GM12878 (cell line): ENCODE data around the gene TTC23.

Source experiments
- CTCF ChIP-seq, 3 experiments: IDR thresholded peaks in 2 of 3; conservative IDR thresholded peaks in 1 of 3; 2 replicates each; pipeline ENCODE4 v1.5.1; 2011; ENCODE audit warnings: low read depth in 3 of 3, low read length in 3 of 3, mild to moderate bottlenecking in 3 of 3, control low read depth in 2 of 3, moderate library complexity in 2 of 3, inconsistent platforms in 1 of 3, mixed read lengths in 1 of 3; ENCODE audit not compliant: control insufficient read depth in 2 of 3, insufficient read depth in 1 of 3; ENCODE audit errors: extremely low read depth in 1 of 3
- JUND ChIP-seq: IDR thresholded peaks from 2 replicates; pipeline ENCODE4 v1.6.1; 2012; ENCODE audit warnings: low read depth, mild to moderate bottlenecking, low read length, improper control_type of control experiment, moderate library complexity
- NBN ChIP-seq: fragments of 450-650 bp; IDR thresholded peaks from 2 replicates; pipeline ENCODE4 v1.6.1; 2016
- NFYB ChIP-seq: IDR thresholded peaks from 2 replicates; pipeline ENCODE4 v1.6.1; 2011; ENCODE audit warnings: low read depth, mild to moderate bottlenecking, low read length, improper control_type of control experiment, moderate library complexity; ENCODE audit not compliant: insufficient read depth
- PAX8 ChIP-seq: fragments of 450-650 bp; IDR thresholded peaks from 2 replicates; pipeline ENCODE4 v1.6.1; 2017; ENCODE audit warnings: mild to moderate bottlenecking, moderate library complexity
- POLR2A ChIP-seq: IDR thresholded peaks from 2 replicates; pipeline ENCODE4 v1.6.1; 2011; ENCODE audit warnings: low read depth, mild to moderate bottlenecking, low read length
- PRDM15 ChIP-seq: fragments of 450-650 bp; formaldehyde crosslinking; IDR thresholded peaks from 2 replicates; pipeline ENCODE4 v1.4.0; 2020; ENCODE audit warnings: mild to moderate bottlenecking, moderate library complexity
- TARDBP ChIP-seq: IDR thresholded peaks from 2 replicates; pipeline ENCODE4 v1.6.1; 2016; ENCODE audit warnings: borderline replicate concordance
- TF ChIP-seq, protein P1 (sequence below): IDR thresholded peaks from 2 replicates; pipeline ENCODE4 v1.6.1; 2011; ENCODE audit warnings: mild to moderate bottlenecking, low read depth, low read length, moderate library complexity; ENCODE audit not compliant: insufficient replicate concordance
- TF ChIP-seq, protein P2 (sequence below): fragments of 450-650 bp; IDR thresholded peaks from 2 replicates; pipeline ENCODE4 v1.6.1; 2018; ENCODE audit warnings: borderline replicate concordance, mild to moderate bottlenecking; ENCODE audit not compliant: partially characterized antibody

GRCh38 chr15:99174567-99175395 lies 74.6 kb downstream of the TTC23 start:
- TF ChIP-seq NBN, result no peak
- TF ChIP-seq PAX8, result no peak
- no peak for TF ChIP-seq JUND
- TF ChIP-seq TARDBP, result no peak
- TF ChIP-seq, protein P1, sequence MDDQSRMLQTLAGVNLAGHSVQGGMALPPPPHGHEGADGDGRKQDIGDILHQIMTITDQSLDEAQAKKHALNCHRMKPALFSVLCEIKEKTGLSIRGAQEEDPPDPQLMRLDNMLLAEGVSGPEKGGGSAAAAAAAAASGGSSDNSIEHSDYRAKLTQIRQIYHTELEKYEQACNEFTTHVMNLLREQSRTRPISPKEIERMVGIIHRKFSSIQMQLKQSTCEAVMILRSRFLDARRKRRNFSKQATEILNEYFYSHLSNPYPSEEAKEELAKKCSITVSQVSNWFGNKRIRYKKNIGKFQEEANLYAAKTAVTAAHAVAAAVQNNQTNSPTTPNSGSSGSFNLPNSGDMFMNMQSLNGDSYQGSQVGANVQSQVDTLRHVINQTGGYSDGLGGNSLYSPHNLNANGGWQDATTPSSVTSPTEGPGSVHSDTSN, result no peak
- no peak for TF ChIP-seq NFYB
- TF ChIP-seq PRDM15, result no peak
- TF ChIP-seq, protein P2, sequence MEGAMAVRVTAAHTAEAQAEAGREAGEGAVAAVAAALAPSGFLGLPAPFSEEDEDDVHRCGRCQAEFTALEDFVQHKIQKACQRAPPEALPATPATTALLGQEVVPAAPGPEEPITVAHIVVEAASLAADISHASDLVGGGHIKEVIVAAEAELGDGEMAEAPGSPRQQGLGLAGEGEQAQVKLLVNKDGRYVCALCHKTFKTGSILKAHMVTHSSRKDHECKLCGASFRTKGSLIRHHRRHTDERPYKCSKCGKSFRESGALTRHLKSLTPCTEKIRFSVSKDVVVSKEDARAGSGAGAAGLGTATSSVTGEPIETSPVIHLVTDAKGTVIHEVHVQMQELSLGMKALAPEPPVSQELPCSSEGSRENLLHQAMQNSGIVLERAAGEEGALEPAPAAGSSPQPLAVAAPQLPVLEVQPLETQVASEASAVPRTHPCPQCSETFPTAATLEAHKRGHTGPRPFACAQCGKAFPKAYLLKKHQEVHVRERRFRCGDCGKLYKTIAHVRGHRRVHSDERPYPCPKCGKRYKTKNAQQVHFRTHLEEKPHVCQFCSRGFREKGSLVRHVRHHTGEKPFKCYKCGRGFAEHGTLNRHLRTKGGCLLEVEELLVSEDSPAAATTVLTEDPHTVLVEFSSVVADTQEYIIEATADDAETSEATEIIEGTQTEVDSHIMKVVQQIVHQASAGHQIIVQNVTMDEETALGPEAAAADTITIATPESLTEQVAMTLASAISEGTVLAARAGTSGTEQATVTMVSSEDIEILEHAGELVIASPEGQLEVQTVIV, result no peak
- no peak for TF ChIP-seq CTCF (IDR thresholded peaks at IDR 0.05 in 2 of 3, conservative IDR thresholded peaks at IDR 0.05 in 1 of 3; ENCODE audit: control insufficient read depth in 2 of 3, extremely low read depth in 1 of 3, insufficient read depth in 1 of 3, low read depth in 3 of 3, low read length in 3 of 3)
- TF ChIP-seq POLR2A, result no peak
